GM23338 (cell line): Measurements from ENCODE around the gene HTT. TPM values are rescaled to one million over a fixed set of nuclear protein-coding genes. Genes with fewer than 3 reads are reported as not detected.

Experiments used
- ATAC-seq: fragments of 200-7000 bp; cut with Tn5 transposase; 3 replicates; pipeline ENCODE4 v1.9.1; 2020
- DNase-seq: peaks from one replicate; pipeline ENCODE4 v3.0.0-alpha.2; 2015; ENCODE audit warnings: low spot score
- H2AFZ ChIP-seq: fragments of 200-600 bp; sonication (generic); 2 replicates; pipeline ENCODE4 v1.8.0; 2016; ENCODE audit warnings: antibody characterized with exemption, mild to moderate bottlenecking, moderate library complexity
- H3F3A ChIP-seq: fragments of 200-600 bp; sonication (generic); replicated peaks from 2 replicates; pipeline ENCODE4 v1.8.0; 2017; ENCODE audit warnings: antibody characterized with exemption, mixed run types, low read depth
- H3K27ac ChIP-seq: fragments of 200-600 bp; sonication (generic); 2 replicates; pipeline ENCODE4 v1.6.1; 2016; ENCODE audit warnings: low read depth
- H3K27me3 ChIP-seq: fragments of 200-600 bp; sonication (generic); 2 replicates; pipeline ENCODE4 v1.8.0; 2016; ENCODE audit warnings: mild to moderate bottlenecking, mixed run types, moderate library complexity; ENCODE audit not compliant: insufficient read depth
- H3K36me3 ChIP-seq: fragments of 200-600 bp; sonication (generic); 2 replicates; pipeline ENCODE4 v1.8.0; 2016; ENCODE audit warnings: mild to moderate bottlenecking; ENCODE audit not compliant: insufficient read depth
- H3K4me1 ChIP-seq: fragments of 200-600 bp; sonication (generic); 2 replicates; pipeline ENCODE4 v1.8.0; 2016; ENCODE audit warnings: mild to moderate bottlenecking, moderate library complexity; ENCODE audit not compliant: insufficient read depth
- H3K4me2 ChIP-seq: fragments of 200-600 bp; sonication (generic); 2 replicates; pipeline ENCODE4 v1.7.1; 2017; ENCODE audit warnings: mixed run types
- H3K4me3 ChIP-seq: fragments of 200-600 bp; sonication (generic); 2 replicates; pipeline ENCODE4 v1.6.1; 2016; ENCODE audit warnings: mixed run types
- H3K79me2 ChIP-seq: fragments of 200-600 bp; sonication (generic); replicated peaks from 2 replicates; pipeline ENCODE4 v1.8.0; 2017; ENCODE audit warnings: mild to moderate bottlenecking; ENCODE audit not compliant: insufficient read depth
- H3K9me2 ChIP-seq: fragments of 200-600 bp; sonication (generic); 2 replicates; pipeline ENCODE4 v1.8.0; 2017; ENCODE audit not compliant: insufficient read depth
- H4K20me1 ChIP-seq: fragments of 200-600 bp; sonication (generic); replicated peaks from 2 replicates; pipeline ENCODE4 v1.8.0; 2017; ENCODE audit warnings: mild to moderate bottlenecking; ENCODE audit not compliant: insufficient read depth
- H3K27ac Mint-ChIP-seq: 2 replicates; pipeline ENCODE4 v1.8.0; 2020; ENCODE audit warnings: inconsistent platforms, mild to moderate bottlenecking, moderate library complexity, mixed read lengths
- H3K27me3 Mint-ChIP-seq: 3 replicates; pipeline ENCODE4 v1.8.0; 2022; ENCODE audit warnings: low read depth, mild to moderate bottlenecking, moderate library complexity, mixed read lengths, inconsistent platforms; ENCODE audit not compliant: insufficient read depth, poor library complexity
- H3K36me3 Mint-ChIP-seq: 3 replicates; pipeline ENCODE4 v1.8.0; 2021; ENCODE audit warnings: low read depth, mild to moderate bottlenecking, inconsistent platforms, moderate library complexity, mixed read lengths
- H3K4me1 Mint-ChIP-seq: 3 replicates; pipeline ENCODE4 v1.8.0; 2020; ENCODE audit warnings: mild to moderate bottlenecking, inconsistent platforms, mixed read lengths
- H3K4me3 Mint-ChIP-seq: 3 replicates; pipeline ENCODE4 v1.8.0; 2021; ENCODE audit warnings: moderate library complexity, mild to moderate bottlenecking, inconsistent platforms, mixed read lengths
- H3K9me3 Mint-ChIP-seq: 3 replicates; pipeline ENCODE4 v1.8.0; 2020; ENCODE audit warnings: moderate library complexity, mild to moderate bottlenecking, inconsistent platforms, mixed read lengths
- CREB1 ChIP-seq: fragments of 250-450 bp; sonication (Bioruptor Pico); IDR thresholded peaks from 2 replicates; pipeline ENCODE4 v1.5.0; 2020; ENCODE audit warnings: low read depth, mild to moderate bottlenecking, moderate library complexity
- CTCF ChIP-seq, 2 experiments: fragments of 200-600 bp in 1 of 2; sonication (generic) in 1 of 2; conservative IDR thresholded peaks; 2 replicates each; pipeline versions ENCODE4 v1.5.1 to v1.6.1; 2016 to 2017; ENCODE audit warnings: antibody characterized with exemption in 2 of 2, low read depth in 2 of 2, mild to moderate bottlenecking in 2 of 2, moderate library complexity in 1 of 2
- ETS1 ChIP-seq: IDR thresholded peaks from 2 replicates; pipeline ENCODE4 v1.6.1; 2016; ENCODE audit warnings: antibody characterized with exemption
- EZH2 ChIP-seq: fragments of 200-600 bp; sonication (generic); IDR thresholded peaks from one replicate; pipeline ENCODE4 v1.8.0; 2017; ENCODE audit warnings: antibody characterized with exemption, mild to moderate bottlenecking, low read depth; ENCODE audit not compliant: unreplicated experiment
- EZH2phosphoT487 ChIP-seq: fragments of 200-600 bp; sonication (generic); IDR thresholded peaks from one replicate; pipeline ENCODE4 v1.8.1; 2018; ENCODE audit warnings: antibody characterized with exemption; ENCODE audit not compliant: unreplicated experiment
- JUNB ChIP-seq: IDR thresholded peaks from one replicate; pipeline ENCODE4 v1.6.1; 2016; ENCODE audit warnings: antibody characterized with exemption; ENCODE audit not compliant: unreplicated experiment
- NANOG ChIP-seq: IDR thresholded peaks from 2 replicates; pipeline ENCODE4 v1.6.1; 2016; ENCODE audit warnings: antibody characterized with exemption, borderline replicate concordance
- POLR2AphosphoS5 ChIP-seq: IDR thresholded peaks from 2 replicates; pipeline ENCODE4 v1.6.1; 2016; ENCODE audit warnings: antibody characterized with exemption, low read depth
- REST ChIP-seq: IDR thresholded peaks from one replicate; pipeline ENCODE4 v1.6.1; 2018; ENCODE audit warnings: antibody characterized with exemption; ENCODE audit not compliant: unreplicated experiment
- STAT1 ChIP-seq: IDR thresholded peaks from one replicate; pipeline ENCODE4 v1.6.1; 2016; ENCODE audit warnings: antibody characterized with exemption; ENCODE audit not compliant: unreplicated experiment
- ZNF114 ChIP-seq: fragments of 250-450 bp; sonication (Bioruptor Pico); IDR thresholded peaks from 2 replicates; pipeline ENCODE4 v1.5.0; 2020; ENCODE audit warnings: mild to moderate bottlenecking, moderate library complexity
- ZNF331 ChIP-seq: fragments of 250-450 bp; sonication (Bioruptor Pico); IDR thresholded peaks from 2 replicates; pipeline ENCODE4 v1.5.0; 2020; ENCODE audit warnings: low read depth, mild to moderate bottlenecking, moderate library complexity
- ZNF462 ChIP-seq: fragments of 250-450 bp; sonication (Bioruptor Pico); IDR thresholded peaks from 2 replicates; pipeline ENCODE4 v1.5.0; 2020; ENCODE audit warnings: mild to moderate bottlenecking, moderate library complexity
- polyA plus RNA-seq: library from polyadenylated mRNA; unstranded; fragments of >200 nt; fragmentation: Nextera tagmentation; extraction: Ambion mirVana; gene quantifications from 2 replicates; pipeline ENCODE4 v1.2.1, GENCODE V29; 2016
- total RNA-seq: library from RNA; depleted of rRNA; stranded (reverse); fragments of >200 nt; shearing (Covaris generic); gene quantifications from 2 replicates; pipeline ENCODE4 v1.2.3, GENCODE V29; 2014

HTT gene
- total and polyA plus RNA-seq, 2 experiments from 2014 or later = 26.6 to 67.7 TPM

- no peak overlapping the region for H3K4me3 ChIP-seq
- no peaks in the 10 kb centered on the region for H3K36me3 ChIP-seq
- ATAC-seq (no peak), DNase-seq (no peak)
- no peaks in the 10 kb centered on the region for H4K20me1 ChIP-seq
- no peaks in the 10 kb centered on the region; the same call in 2 of the 3 replicates for H3K9me3 Mint-ChIP-seq
- no peak overlapping the region for H2AFZ ChIP-seq
- no peak for TF ChIP-seq EZH2
- no peak for TF ChIP-seq EZH2phosphoT487
- TF ChIP-seq POLR2AphosphoS5 = no peak
- TF ChIP-seq CTCF (conservative IDR thresholded peaks at IDR 0.05; ENCODE audit: low read depth in 2 of 2) = no peak
- TF ChIP-seq ZNF114 (CRISPR knock-in tag) = no peak
- no peak for TF ChIP-seq CREB1 (CRISPR knock-in tag)
- TF ChIP-seq STAT1 = no peak
- no peak for TF ChIP-seq JUNB
- TF ChIP-seq REST = no peak
- no peak for TF ChIP-seq ETS1
- no peak for TF ChIP-seq NANOG
- TF ChIP-seq ZNF462 (CRISPR knock-in tag) = no peak
- TF ChIP-seq ZNF331 (CRISPR knock-in tag) = no peak
- no peak overlapping the region for H3K4me2 ChIP-seq
- H3K27ac Mint-ChIP-seq = no peak overlapping the region
- peaks cover 6% of the 10 kb centered on the region; the same call in 2 of the 3 replicates for H3K4me1 Mint-ChIP-seq
- no peaks in the 10 kb centered on the region for H3K9me2 ChIP-seq
- no peaks in the 10 kb centered on the region for H3K4me1 ChIP-seq
- no peak overlapping the region for H3K27ac ChIP-seq
- H3F3A ChIP-seq = no peaks in the 10 kb centered on the region
- no peak overlapping the region for H3K4me3 Mint-ChIP-seq
- H3K27me3 Mint-ChIP-seq = peaks cover 1% of the 10 kb centered on the region
- no peaks in the 10 kb centered on the region for H3K27me3 ChIP-seq
- H3K36me3 Mint-ChIP-seq = no peaks in the 10 kb centered on the region; the same call in 2 of the 3 replicates
- H3K79me2 ChIP-seq = no peaks in the 10 kb centered on the region
Observed at GRCh38 chr4:3251691-3252479, 177.4 kb downstream of the HTT start.
